SH-SY5Y (cell line): ENCODE data around the gene NBAS.

Source experiments
- GATA2 ChIP-seq: IDR thresholded peaks from 2 replicates; pipeline ENCODE4 v1.6.1; 2011; ENCODE audit warnings: mild to moderate bottlenecking, low read depth, low read length
- GATA3 ChIP-seq: IDR thresholded peaks from 2 replicates; pipeline ENCODE4 v1.6.1; 2011; ENCODE audit warnings: low read depth, mild to moderate bottlenecking, low read length, moderate library complexity

Gene NBAS

DNA sequence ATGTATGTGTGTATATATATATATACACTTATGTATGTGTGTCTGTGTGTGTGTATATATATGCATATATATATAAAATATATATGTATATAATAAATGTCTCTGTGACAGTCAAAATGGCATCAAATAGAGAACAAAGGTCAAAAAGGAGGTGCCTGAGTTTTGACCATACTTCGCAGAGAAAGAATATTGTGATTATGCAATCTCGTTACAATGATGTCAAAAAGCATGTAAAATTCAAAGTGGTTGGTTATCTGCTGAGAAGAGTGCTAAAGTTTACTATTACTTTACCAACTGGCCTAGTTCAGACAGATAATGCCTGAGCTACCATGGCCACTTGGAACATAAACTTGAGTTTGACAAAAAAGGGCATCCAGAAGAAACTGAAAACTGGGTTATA is 375.0 kb downstream of the NBAS start:
- TF ChIP-seq GATA3 (no peak), GATA2 (no peak)

DNA sequence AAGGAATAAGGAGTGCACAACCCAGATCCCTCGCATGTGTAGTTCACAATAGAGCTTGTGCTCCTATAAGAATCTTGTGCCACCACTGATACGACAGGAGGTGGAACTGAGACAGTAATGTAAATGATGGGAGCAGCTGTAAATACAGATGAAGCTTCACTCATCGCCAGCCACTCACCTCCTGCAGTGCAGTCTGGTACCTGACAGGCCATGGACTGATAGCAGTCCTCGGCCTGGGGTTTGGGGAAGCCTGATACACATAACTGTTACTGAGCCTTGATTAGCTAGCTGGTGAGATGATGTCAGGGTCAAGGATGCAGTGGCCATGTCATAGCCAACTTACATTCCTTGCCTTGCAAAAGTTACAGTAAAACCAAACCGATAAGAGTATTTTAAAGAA is 376.6 kb downstream of the NBAS start:
- TF ChIP-seq GATA2 (no peak), GATA3 (no peak)

DNA sequence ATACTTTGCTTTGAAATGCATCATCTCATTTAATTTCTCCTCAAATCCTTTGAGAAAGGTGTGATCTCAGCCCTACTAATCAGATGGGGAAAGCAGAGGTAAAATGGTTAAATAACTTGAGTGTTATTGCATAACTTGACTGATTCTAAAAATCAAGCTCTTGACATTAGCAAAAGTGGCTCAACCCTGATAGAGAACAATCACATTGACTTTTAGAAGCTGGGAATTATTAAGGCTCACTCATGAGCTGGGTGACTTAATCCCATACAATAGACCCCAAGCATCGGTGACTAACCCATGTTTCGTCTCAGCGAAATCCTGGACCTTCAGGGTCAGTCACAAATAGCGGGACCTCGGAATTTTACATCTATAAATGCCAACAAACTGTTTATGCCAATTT is 378.9 kb downstream of the NBAS start:
- TF ChIP-seq GATA2: no peak
- TF ChIP-seq GATA3: no peak

DNA sequence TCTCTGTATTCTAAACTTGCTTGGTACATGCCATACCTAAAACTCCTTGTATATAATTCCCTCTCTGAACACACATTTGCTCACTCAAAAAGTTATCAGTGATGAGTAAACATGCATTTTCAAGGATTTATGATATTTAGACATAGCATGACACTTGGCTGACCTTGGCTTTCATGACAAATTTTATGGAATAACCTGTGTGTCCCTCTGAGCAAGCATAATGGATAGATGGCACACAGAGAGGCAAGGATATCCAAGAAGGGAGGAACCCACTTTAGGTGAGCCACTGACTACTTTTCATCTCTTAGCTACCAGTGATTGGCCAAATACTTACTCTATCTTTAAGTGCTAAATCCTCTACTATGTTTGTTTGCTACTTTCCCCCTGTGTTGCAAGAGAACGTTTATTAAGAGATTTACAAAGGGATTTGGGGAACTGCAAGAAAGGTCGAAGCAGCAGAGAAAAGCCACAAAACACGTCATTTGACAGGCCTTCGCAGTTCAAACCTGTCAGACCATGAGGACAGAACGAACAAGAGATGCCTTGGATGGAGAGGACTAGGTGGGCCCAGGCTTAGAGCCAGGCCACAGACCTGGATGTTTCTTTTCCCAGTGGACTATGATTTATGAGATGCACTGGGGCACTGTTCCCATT is 379.9 kb downstream of the NBAS start:
- TF ChIP-seq GATA2 (no peak), GATA3 (no peak)

DNA sequence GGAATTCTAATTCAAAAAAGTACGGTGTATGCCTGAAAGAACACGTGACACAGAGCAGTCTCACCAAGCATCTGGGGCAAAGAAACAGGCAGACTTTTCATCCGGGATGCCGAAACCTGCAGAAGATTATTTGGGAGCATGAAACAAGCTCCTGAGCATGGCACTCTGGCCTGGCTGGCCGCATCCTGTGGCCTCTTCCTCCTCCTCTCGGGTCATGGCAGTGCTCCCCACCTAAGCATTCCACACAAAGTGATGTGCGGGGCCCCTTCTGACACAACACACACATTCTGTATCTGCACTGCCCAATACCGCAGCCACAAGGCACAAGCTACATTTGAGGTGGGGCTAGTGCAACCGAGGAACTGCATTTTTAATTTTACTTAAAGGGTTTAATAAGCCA is 380.8 kb downstream of the NBAS start:
- no peak for TF ChIP-seq GATA3
- no peak for TF ChIP-seq GATA2

DNA sequence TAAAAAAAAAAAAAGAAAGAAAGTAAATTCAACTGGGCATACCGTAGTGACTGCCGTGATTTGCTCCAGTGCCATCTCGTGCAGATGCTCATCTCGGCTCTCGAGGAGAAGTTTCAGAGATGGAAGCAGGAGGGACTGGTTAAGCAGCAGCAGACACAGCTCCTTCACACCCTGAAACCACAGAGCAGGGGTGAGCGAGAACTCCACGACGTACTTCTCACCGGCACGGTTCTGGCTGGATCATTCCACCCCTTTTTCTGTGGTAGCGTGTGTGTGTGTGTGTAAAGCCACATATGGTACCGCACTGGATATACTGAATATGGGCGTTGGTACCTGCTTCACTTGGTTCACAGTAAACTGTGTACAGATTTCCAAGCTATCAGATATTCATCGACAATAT is 382.2 kb downstream of the NBAS start:
- TF ChIP-seq GATA2: no peak
- no peak for TF ChIP-seq GATA3

DNA sequence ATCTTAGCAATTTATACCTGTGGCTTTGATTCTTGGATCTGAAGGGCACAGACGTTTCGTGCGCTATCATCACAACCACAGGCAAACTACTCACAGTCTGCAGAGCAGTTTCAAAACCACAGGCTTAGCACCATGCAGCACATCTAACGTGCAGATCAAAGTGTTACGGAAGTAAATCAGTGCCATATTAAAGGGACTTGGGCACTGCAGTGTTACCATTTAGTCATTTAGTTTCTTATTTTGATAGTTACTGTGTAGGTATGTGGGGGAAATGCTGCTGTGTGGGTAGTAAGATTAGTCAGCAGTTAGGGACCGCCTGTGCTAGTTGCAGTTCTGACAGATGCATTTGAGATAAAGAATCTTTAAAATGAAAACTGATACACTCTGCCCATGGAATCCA is 384.0 kb downstream of the NBAS start:
- TF ChIP-seq GATA3: no peak

DNA sequence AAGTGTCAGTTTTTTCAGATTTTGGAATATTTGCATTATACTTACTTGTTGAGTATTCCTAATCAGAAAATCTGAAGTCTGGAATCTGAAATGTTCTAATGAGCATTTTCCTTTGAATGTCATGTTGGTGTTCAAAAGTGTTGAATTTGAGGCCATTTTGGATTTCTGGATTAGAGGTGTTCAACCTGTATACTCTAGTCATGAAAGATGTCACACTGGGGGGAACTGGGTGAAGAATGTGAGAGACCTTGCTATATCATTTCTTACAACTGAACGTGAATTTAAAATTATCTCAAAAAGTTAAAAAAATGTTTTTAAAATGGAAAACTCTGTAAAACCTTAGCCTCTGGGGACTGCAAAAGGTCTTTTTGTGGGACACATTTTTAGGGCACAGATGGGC is 384.5 kb downstream of the NBAS start:
- TF ChIP-seq GATA3: no peak
- no peak for TF ChIP-seq GATA2

DNA sequence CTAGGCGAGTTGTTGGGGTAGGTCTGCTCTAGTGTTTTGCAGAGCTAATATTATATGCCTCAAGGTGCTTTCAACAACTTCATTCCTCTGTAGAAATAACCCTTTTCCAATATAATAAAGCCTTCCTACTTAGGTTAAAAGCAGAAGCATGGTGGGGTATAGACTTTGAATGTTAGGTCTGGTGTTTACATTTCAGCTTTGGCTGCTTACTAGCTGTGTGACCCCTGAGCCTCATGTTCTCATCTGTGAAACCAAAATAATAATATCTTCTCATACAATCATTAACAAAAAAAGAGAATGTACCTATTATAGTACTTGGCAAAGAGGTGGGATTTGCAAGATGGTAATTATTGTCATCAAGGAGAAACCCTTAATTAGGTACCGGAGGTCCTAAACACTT is 386.6 kb downstream of the NBAS start:
- TF ChIP-seq GATA3: no peak
- no peak for TF ChIP-seq GATA2

DNA sequence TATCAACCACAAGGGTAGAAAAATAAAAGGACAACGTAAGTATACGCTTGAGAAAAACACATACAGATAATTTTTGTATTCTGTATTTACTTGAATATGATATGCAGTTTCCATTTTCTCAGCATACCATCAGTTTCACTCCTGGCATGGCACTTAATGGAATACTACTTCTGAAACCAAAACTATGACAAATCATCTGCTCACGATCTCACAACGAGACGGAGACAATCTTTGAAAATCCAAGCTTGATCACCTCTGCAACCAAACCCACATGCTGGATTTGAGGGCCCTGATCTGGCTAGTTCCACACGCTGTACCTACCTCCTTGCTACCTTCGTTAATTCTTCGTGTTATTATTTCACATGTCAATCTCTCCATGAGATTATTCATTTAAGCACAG is 387.6 kb downstream of the NBAS start:
- TF ChIP-seq GATA2: no peak

DNA sequence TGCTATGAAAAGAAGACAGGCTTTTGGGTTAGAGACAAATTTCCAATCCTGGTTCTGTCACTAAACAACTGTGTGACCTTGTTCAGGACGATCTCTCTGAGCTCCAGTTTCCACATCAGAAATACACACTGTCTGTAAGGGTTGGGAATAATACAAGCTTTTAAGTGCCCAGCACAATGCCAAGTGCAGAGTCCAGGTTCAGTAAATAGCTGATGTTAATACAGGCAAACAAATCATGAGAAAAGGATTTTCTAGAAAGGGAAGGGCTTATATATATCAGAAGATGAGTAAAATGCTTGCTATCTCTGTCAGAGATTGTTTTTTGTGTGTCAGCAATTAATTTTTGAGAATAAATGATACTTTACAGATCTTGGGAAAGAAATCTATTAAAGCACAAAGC is 388.3 kb downstream of the NBAS start:
- no peak for TF ChIP-seq GATA2
- TF ChIP-seq GATA3: no peak

DNA sequence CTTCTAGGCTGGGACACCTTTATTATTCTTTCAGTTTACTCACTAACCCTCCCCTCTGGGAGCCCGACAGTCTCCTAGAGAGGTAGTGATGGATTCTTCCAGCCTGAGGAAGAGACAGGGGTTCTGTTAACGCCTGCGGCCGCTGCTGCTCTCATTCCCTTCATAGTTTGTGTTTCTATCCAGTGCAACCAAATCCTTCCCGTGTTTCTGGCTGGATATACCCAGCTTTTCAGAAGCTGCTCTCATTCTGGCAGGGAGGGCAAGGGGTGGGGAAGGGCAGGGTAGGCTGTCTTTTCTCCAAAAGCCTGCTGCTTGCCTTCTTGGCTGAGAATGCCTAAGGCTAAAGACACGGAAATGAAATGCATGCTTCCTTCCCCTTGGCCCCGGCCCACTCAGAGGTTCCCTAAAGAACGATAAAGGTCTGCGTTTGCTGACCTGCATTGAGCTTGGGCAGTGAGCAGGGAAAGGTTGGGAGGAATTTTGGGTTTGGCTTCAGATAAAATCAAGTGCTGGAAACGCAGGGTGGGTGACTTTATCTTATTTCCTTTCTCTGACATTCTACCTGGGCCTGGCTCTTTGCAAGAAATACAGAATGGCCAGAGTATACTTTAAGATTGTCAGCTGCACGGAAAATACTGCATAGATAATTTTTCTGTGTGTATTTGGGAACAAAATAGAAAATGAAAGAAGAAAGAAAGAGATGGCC is 390.9 kb downstream of the NBAS start:
- TF ChIP-seq GATA3: no peak
- no peak; the same call in 1 of the 2 replicates for TF ChIP-seq GATA2

DNA sequence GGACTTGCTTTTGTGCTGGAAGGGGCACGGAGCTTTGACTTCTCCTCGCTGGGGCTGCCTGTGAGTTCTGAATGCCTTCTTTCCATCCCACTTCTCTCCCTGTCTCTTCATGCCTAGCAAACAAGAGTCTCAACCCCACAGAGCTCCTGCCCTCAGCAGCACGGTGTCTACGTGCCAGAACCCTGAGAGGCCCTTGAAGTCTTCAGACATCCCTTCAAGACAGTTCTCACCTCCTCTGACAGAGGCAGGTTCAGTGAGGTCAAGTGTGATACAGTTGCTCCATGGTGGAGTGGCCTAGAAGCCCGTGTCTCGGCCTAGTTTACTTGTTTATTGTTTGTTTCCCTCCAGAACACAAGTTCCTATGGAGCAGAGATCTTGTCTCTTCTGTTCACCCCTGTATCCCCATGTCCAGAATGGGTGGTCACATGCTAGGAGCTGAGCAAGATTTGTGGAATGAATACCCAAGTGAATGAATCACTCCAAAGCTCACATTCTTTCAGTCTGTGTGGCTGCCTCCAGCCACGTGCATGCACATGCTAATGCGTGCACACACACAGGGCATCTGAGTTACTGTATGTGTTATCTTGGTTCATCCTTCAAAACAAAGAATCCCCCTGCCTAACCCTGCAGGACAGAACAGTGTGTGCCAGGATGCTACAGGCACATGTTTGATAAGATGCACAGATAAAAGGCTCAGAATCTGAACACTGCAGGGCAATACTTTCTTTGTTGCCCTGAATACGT is 391.6 kb downstream of the NBAS start:
- TF ChIP-seq GATA2 (peak; percentile 76), GATA3 (no peak)

DNA sequence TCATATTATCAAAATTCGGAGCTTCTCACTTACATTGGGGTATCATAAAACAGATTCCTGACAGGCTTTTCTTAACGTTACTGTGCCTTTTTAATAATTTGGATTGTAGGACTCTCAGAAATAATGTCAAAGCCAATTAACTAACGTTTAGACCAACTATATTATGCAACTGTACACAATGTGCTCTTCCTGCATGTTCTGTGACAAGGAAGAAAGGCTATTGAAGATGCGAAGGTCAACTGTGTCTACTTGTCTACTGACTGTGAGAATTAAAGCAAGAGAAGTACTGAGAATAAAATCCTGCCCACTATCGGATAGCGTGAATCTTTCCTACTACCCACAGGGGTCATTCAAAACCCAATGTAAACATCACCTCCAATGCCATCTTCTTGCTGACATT is 393.0 kb downstream of the NBAS start:
- TF ChIP-seq GATA2 (no peak), GATA3 (no peak)

DNA sequence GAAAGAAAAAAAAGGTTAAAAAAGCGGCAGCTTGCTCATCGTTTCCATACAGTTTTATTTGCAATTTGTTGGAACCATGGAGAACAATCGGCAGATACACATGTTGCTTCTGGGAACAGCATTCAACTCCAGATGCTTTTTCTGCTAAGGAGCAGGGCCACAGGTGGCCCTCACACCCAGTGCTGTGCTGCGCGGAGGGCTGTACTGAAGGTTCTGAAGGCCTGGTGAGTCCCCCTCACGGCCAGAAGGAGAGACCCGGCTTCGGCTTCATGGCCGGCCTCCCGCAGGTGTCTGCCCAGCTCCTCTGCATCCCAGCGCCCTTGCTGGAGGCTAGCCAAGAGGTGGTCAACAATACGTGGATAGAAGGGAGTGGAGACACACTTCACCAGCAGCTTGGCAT is 394.3 kb downstream of the NBAS start:
- no peak for TF ChIP-seq GATA2
- TF ChIP-seq GATA3: no peak
